Measurements from ENCODE around the gene TFB1M.
"Not testable (repeated sequence)": the region's sequence is repeated elsewhere in the genome, so short reads cannot be mapped to it uniquely, and the experiment has no call there.

Gene TFB1M

GRCh38 chr6:155349129-155349528 lies 34.8 kb upstream of the TFB1M start:
- TF ChIP-seq CTCF (conservative IDR thresholded peaks at IDR 0.05) = no peak
- no peak overlapping the region for H3K27ac ChIP-seq

GRCh38 chr6:155347800-155348199 lies 33.5 kb upstream of the TFB1M start:
- no peak for TF ChIP-seq CTCF (conservative IDR thresholded peaks at IDR 0.05)
- no peak overlapping the region for H3K27ac ChIP-seq

GRCh38 chr6:155346957-155347356 lies 32.7 kb upstream of the TFB1M start:
- no peak overlapping the region for H3K27ac ChIP-seq
- no peak for TF ChIP-seq CTCF (conservative IDR thresholded peaks at IDR 0.05)

GRCh38 chr6:155344341-155345006 lies 30.2 kb upstream of the TFB1M start:
- no peak overlapping the region for H3K27ac ChIP-seq
- TF ChIP-seq CTCF (conservative IDR thresholded peaks at IDR 0.05) = no peak

GRCh38 chr6:155341130-155341828 lies 27.0 kb upstream of the TFB1M start:
- no peak overlapping the region for H3K27ac ChIP-seq
- TF ChIP-seq CTCF (conservative IDR thresholded peaks at IDR 0.05) = no peak

- no peak for TF ChIP-seq CTCF (conservative IDR thresholded peaks at IDR 0.05)
- no peak overlapping the region for H3K27ac ChIP-seq
Measured at GRCh38 chr6:155340464-155341129, 26.3 kb upstream of the TFB1M start.

- not testable (repeated sequence) for H3K27ac ChIP-seq
Measured at GRCh38 chr6:155339929-155340328, 25.6 kb upstream of the TFB1M start.

GRCh38 chr6:155338237-155338636 lies 24.0 kb upstream of the TFB1M start:
- H3K27ac ChIP-seq = not testable (repeated sequence)

All from VCaP (cell line).